NCI-H2196 (cell line): ENCODE results near the gene HBQ1.
"Not testable (repeated sequence)": the region's sequence is repeated elsewhere in the genome, so short reads cannot be mapped to it uniquely, and the experiment has no call there.

Experiments
- DNase-seq: peaks from one replicate; lab custom pipeline; 2025; ENCODE audit not compliant: unreplicated experiment; lab: John Stamatoyannopoulos, UW

HBQ1 gene

DNA sequence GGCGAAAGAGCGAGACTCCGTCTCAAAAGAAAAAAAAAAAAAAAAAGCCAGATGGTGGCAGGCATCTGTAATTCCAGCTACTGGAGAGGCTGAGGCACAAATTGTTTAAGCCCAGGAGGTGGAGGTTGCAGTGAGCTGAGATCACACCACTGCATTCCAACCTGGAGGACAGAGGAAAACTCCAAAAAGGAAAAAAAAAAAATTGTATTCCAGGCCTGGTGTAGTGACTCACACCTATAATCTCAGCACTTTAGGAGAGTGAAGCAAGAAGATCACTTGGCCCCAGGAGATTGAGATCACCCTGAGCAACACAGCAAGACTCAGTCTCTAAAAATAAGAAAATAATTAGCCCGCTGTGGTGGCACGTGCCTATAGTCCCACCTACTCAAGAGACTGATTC lies 20.1 kb downstream of the HBQ1 start:
- DNase-seq: no peak

DNA sequence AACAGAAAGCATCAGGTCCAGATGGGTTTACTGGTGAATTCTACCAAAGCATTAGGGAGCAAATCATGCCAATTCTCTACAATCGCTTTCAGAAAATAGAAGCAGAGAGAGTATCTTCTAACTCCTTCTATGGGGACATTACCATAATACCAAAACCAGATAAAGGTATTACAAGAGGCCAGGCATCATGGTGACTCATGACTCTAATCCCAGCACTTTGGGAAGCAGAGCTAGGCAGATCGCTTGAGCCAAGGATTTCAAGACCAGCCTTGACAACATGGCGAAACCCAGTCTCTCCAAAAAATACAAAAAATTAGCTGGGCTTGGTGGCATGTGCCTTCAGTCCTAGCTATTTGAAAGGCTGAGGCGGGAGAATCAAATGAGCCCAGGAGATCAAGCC lies 23.0 kb downstream of the HBQ1 start:
- no peak for DNase-seq

DNA sequence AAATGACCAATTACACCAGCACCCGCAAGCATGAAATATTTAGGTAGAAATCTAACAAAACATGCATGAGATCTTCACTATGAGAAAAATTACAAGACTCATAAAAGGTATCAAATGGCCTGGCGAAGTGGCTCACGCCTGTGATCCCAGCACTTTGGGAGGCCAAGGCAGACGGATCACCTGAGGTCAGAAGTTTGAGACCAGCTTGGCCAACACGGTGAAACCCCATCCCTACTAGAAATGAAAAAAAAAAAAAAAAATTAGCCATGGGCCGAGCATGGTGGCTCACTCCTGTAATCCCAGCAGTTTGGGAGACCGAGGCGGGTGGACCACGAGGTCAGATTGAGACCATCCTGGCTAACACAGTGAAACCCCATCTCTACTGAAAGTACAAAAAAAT lies 23.8 kb downstream of the HBQ1 start:
- DNase-seq: not testable (repeated sequence)

DNA sequence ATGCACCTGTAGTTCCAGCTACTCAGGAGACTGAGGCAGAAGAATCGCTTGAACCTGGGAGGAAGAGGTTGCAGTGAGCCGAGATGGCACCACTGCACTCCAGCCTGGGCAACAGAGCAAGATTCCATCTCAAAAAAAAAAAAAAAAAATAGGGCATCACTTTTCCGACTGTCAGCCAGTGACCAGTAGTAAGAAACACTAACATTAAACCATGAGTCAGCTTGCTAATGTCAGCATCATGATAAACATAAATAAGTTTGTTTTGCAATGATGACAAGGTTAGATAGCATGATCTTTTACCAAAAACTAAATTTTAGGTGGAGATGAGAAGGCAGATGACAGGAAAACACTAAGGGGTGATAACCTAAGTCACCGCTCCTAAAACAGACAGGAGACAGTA lies 29.1 kb downstream of the HBQ1 start:
- DNase-seq: not testable (repeated sequence)

DNA sequence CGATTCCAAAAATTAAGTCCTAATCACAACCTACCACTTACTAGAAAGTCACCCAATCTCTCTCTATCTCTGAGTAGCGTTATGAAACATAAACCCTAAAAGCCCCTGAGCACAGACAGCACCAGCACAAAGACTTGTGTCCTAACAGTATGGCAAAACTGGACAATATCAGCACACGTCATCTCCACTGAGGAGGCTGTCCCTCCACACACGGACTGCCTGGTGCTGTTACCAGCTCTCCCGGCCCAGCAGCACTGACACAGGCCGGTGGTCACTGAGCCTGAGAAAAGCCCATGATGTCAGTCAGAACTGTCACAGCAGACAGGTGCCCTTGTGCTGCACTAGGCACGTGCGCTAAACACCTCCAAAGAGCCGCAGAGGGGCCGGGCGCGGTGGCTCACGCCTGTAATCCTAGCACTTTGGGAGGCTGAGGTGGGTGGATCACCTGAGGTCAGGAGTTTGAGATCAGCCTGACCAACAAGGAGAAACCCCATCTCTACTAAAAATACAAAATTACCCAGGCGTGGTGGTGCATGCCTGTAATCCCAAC lies 31.4 kb downstream of the HBQ1 start:
- DNase-seq: not testable (repeated sequence)

DNA sequence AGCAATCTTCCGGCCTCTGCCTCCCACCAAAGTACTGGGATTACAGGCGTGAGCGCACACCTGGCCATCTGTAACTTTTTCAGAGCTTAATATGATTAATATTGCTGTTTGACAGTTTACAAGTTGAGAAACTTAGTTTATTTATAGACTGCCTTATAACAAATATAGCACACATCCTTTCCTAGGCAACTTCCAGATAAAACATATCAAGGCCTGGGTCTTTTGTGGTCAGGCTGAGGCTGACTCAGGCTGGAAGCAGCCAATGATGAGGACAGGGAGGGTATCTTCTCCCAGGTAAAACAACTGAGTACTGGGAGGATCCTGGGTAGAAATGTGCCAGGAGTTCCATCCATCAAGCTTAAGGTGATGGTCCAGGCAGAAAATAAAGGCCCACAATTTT lies 32.7 kb downstream of the HBQ1 start:
- no peak for DNase-seq

DNA sequence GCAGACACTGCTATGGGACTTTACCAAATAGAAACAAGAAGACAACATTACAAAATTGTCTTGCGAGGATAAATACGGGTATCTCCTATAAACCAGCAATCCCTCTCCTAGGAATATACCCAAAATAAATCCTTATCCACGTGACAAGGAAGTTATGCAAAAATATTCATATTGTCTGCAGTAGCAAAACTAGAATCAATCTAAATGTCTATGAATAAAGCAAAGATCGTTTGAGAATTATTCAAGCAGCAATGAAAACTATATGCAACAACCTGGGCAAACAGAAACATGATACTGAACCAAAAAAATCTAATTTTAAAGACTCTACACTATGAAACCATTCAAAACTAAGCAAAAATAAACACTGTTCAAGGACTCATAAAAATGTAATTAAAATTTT lies 39.8 kb downstream of the HBQ1 start:
- DNase-seq: no peak

DNA sequence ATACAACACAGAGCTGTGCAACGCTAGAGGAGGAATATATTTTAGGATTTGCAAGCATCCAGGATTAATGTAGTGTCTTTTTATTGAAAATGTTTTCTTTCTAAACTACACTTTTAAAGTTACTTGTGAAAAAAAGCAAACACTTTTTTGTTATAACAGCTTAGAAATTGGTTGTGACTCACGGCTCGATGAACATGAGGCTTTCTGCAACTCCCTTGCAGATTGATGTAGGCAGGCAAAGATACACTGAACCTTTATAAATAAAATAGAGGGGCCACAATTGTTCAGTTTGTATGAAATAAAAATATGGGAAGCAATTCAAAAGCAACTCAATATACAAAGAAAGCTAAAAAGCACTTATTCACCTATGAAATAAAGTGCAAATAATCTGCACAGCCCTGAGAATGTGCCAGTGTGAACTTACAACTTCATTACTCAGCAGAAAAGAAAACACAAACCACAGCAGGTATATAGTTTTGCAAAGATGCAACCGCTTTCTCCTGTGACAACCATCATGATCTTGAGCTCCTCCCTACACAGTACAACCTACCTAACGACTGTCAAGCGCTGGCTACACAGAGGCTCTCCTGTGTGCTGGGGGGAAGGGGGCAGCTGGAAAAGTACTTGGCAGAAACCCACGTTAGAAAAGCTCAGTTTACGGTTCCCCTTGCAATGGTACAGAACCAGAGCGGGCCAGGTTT lies 48.0 kb downstream of the HBQ1 start:
- DNase-seq: peak; percentile 39

DNA sequence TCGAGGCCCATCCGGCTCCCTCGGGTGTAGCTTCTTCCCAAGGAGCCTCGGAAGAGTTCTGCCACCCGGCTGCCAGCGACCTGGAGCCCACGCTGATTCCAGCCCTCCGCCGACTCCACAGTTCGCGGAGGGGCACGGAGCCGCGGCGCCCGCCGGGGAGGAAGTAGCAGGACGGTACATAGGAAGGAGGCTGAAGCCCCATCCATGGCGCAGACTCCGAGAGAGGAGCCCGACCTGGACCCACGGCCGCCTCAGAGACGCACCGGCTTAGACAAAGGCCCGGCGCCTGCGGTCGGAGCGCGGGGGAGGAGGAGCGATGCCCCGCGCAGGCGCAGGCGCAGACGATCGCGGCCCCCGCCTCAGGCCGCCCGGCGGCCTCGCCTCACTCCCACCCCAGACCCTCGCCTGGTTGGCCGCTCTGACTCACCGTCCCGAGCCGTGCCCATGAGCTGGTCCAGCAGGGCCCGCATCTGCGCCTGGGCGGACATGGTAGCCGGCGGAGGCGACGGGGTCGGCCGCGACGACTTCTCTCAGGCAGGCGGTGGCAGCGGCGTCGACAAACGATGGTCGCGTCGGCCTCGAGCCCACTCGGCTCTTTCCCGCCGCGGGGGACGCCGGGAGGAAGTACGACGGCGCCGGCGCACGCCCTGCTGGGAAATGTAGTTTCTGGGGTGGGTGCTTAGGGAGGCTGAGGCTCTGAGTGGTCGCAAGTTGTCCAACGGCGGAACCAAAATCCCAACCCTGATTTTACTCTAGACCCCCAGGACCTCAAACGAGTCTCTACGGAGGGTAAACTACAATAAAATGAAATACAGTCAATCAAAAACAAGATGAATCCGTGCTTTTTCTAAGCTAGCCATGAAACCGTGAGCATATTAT lies 48.8 kb downstream of the HBQ1 start, which contains the start of gene LUC7L:
Gene LUC7L (minus strand): TSS at position 598 of the 879 bp plus-strand sequence. CDS start 110 bp downstream, at position 488.
- peak; percentile 93 for DNase-seq

DNA sequence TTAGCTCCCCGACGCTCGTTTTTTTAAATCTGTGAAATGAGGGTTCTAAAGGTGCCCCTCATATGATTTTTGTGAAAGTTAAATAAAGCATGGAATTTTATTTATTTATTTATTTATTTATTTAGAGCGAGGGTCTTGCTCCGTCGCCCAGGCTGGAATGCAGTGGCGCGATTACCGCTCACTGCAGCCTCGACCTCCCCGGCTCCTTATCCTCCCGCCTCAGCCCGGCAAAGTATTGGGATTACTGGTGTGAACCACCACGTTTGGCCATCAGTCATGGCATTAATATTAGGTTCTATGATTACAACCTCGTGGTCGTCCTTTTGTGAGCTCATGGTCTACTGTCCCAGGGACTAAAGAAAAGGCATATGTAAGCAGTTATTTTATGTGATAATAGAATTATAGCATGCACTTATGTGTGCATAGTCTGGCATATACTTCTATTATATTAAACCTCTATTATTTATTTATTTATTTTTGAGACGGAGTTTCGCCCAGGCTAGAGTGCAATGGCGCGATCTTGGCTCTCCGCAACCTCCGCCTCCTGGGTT lies 49.5 kb downstream of the HBQ1 start:
- DNase-seq: no peak

DNA sequence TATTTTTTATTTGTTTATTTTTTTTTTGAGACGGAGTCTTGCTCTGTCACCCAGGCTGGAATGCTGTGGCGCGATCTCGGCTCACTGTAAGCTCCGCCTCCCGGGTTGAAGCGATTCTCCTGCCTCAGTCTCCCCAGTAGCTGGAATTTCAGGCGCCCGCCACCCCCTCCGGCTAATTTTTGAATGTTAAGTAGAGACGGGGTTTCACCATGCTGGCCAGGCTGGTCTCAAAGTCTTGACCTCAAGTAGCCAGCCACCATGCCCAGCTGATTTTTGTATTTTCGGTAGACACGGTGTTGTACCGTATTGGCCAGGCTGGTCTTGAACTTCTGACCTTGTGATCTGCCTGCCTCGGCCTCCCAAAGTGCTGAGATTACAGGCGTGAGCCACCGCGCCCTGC lies 50.1 kb downstream of the HBQ1 start:
- not testable (repeated sequence) for DNase-seq
